ENCODE results near the gene PLXNA4.

The PLXNA4 gene

DNA sequence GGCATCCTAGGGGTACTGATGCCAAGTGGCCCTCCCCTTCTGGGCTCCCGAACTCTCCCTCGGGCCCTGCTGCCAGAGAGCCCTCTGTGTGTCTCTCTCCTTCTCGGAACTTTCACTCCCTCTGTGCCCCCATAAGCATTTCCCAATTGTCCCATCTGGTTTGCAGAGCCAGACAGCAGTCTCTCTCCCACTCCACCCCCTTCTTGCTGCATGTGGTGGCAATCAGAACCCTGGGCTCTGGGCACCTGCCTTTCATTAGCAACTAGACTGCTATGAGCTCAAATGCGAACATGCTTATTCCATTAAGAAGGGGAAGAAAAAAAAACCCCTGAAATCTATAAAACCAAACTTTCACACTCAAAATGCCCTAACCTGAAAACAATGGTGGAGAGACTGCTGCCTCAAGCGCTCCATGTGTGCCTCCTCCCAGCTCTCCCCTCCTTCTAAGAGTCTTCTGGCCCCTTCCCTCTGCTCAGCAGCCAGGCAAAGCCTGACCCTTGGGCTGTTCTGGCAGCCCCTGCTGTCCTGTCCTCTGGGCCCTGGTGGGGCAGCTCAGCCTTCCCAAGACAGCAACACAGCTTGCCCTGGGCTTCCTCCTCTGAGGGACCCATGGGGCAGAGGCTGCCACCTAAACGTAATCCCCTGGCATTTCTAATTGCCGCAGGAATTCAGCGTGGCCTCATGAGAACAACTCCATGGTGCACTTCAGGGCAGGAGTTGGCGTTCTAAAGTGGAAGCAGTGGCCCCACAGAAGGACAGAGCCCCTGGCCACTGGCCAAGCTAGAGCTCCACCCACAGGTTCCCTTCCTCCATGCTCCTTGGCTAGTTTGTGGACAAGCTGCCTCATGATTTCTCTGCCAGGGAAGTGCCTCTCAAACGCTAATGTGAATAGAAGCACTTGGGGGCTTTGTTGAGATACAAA, 415.4 kb downstream of the PLXNA4 start:
- TF ChIP-seq, protein P1, sequence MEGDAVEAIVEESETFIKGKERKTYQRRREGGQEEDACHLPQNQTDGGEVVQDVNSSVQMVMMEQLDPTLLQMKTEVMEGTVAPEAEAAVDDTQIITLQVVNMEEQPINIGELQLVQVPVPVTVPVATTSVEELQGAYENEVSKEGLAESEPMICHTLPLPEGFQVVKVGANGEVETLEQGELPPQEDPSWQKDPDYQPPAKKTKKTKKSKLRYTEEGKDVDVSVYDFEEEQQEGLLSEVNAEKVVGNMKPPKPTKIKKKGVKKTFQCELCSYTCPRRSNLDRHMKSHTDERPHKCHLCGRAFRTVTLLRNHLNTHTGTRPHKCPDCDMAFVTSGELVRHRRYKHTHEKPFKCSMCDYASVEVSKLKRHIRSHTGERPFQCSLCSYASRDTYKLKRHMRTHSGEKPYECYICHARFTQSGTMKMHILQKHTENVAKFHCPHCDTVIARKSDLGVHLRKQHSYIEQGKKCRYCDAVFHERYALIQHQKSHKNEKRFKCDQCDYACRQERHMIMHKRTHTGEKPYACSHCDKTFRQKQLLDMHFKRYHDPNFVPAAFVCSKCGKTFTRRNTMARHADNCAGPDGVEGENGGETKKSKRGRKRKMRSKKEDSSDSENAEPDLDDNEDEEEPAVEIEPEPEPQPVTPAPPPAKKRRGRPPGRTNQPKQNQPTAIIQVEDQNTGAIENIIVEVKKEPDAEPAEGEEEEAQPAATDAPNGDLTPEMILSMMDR (IDR thresholded peaks at IDR 0.05): no peak

DNA sequence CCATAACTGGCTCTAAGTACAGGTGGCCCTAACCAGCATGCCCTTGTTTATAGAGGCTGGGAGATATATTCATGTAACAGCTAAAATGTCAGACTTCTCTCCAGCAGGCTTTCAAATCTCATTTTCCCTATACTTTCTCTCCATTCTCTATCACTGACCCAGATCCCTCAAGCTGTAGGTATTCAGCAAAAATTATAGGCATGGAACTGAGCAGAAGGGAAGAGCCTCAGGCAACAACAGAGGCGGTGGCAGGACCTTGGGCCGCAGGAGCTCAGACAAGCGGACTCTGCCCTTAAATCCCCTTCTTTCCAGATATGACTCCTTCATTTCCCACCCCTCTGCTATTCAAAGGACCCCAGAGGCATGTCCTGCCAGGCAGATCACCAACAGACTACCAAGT, 417.4 kb downstream of the PLXNA4 start:
- TF ChIP-seq, protein P1 (IDR thresholded peaks at IDR 0.05): no peak

DNA sequence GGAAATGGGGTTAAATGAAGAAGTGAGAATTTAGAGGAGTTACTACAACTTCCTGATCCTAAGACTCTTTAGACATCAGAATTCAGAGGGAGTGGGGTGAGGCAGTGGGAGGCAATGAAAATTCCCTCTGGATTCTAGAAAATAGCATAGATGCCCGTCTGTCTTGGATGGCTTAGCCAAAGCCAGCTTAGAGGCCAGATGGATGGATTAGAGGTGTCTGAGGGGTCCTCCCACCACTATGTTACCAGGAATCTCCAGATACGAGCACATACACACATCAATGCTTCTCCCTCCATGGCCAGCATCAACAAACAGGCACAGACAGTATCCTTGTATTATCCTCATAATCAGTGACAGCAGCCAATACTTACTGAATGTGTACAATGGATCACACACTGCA, 418.1 kb downstream of the PLXNA4 start:
- TF ChIP-seq, protein P1 (IDR thresholded peaks at IDR 0.05): no peak

DNA sequence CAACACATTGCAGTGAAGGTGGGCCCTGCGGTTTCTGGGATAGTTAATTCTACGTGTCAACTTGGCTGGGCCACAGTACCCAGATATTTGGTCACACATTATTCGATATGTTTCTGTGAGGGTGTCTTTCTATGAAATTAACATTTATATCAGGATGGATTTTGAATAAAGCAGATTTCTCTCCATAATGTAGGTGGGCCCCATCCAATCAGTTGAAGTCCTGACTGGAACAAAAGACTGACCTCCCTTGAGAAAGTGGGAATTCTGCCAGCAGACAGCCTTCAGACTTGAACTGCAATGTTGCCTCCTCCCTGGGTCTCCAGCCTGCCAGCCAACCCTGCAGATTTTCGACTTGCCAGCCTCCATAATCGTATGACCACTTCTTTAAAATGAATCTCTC, 420.6 kb downstream of the PLXNA4 start:
- TF ChIP-seq, protein P1 (IDR thresholded peaks at IDR 0.05): no peak

DNA sequence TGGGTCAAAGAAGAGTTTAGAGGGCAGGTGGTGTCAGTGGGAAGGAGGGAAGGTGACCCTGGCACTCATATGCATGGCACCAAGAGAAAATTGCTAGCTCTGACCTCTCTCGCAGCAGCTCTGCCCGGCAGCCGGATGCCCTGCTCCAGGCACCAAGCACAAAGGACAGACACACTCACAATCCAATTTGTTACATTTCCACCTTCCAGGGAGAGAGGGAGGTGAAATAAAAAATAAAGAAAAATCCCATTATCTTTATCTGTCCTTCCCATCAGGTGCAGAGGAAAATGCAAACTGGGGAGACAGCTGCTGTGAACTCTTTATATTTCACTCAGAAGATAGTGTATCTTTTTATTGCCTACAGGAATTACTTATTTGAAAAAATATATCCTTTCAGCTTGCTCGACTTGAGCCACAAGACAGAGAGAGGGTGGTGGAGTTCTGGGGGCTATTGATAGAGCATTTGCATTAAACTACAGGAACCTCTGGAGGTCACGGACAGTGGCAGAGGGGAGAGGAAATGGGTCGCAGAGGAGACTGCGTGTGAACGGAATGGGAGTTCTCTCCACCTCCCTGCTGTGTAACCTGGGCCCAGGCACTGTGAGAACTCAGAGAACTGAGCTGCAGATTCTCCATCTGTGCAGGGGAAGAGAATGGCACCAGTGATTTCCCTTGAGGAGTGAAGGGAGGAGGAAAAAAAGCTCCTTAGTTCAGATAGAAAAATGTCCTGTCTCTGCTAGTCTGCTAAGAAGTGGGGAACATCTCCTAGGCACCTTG, 421.4 kb downstream of the PLXNA4 start:
- TF ChIP-seq, protein P1 (IDR thresholded peaks at IDR 0.05): no peak

DNA sequence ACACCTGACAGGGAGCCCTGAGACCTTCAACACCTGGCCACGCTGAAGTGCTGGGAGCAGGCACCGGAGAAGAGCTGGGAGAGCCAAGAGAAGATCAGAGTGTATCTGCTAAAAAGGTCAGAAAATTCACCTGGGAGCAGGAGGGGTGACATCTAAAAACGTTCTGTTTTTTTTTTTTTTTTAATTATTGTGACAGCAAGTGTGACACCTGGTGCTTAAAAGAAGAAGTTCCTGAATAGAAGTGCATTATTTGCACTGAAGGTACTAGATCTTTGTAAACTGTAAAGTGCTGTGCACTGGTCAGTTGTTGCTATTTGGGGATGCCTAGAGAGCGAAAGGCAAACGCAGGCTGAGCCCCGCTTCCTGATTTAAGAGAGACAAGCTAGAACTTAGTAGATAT, 422.0 kb downstream of the PLXNA4 start:
- TF ChIP-seq, protein P1 (IDR thresholded peaks at IDR 0.05): peak; percentile 47; the same call in 1 of the 2 replicates

DNA sequence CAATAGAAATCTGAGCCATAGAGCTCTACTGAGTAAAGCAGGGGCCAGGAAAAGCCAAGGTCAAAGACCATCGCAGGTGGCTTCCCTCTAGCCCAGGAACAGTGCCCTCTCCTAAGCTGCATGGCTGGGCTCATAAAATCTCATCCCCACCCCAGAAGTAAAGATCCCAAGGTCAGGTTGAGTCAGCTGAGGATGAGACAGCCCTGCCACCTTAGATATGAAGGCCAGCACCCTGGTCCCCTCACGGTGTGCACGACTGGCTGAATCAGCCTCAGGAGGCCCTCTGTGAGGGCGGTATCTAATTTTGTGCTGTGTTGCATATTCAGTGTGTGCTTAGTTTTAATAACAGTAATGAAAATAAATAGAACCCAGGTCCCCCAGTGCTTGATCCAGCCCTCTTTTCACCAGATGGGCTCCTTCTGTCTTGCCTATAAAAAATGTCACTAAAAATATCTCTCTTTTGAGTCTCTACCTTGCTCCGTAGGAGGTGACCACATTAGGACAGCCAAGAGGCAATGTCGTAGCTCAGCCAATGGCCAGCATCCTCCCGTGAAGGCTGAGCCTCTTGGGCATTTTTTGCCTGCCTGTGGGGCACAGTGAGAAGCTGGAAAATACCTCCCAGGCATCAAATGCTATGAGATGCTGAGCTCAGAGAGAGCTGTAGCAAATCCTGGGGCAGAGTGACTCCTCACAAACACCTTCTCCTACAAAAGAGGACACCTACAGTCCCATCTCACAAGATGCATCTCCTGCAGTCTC, 424.0 kb downstream of the PLXNA4 start:
- TF ChIP-seq, protein P1 (IDR thresholded peaks at IDR 0.05): no peak

Measured in LNCAP (cell line).